ENCODE data around the gene WWOX. TPM values are rescaled to one million over a fixed set of nuclear protein-coding genes. Genes with fewer than 3 reads are reported as not detected.

Gene WWOX
- total and polyA plus RNA-seq, 2 of the 13 experiments (the other 11 are each of a cell fraction or from before 2014, with no cell fraction given), result 9.1 to 37.4 TPM

- TF ChIP-seq GABPB1 (CRISPR knock-in tag; IDR thresholded peaks at IDR 0.05) (no peak), HNRNPH1 (optimal IDR thresholded peaks at IDR 0.05; ENCODE audit: low read depth, low read length) (no peak), ZFP36L1 (CRISPR knock-in tag; IDR thresholded peaks at IDR 0.05) (no peak), RCOR2 (CRISPR knock-in tag; IDR thresholded peaks at IDR 0.05) (0 out of 2 replicates have a peak, but pooled peaks have one; percentile 11), HOXA3 (CRISPR knock-in tag; IDR thresholded peaks at IDR 0.05) (no peak), ZNF574 (CRISPR knock-in tag; IDR thresholded peaks at IDR 0.05) (no peak), GTF3A (CRISPR knock-in tag; conservative IDR thresholded peaks at IDR 0.05) (no peak), ZFP62 (CRISPR knock-in tag; IDR thresholded peaks at IDR 0.05) (no peak), ZNF878 (CRISPR knock-in tag; IDR thresholded peaks at IDR 0.05) (no peak), ZNF670 (CRISPR knock-in tag; IDR thresholded peaks at IDR 0.05; ENCODE audit: borderline replicate concordance) (no peak), ZNF558 (CRISPR knock-in tag; IDR thresholded peaks at IDR 0.05; ENCODE audit: borderline replicate concordance) (no peak), ZNF512 (CRISPR knock-in tag; IDR thresholded peaks at IDR 0.05) (no peak), MEIS1 (CRISPR knock-in tag; IDR thresholded peaks at IDR 0.05; ENCODE audit: borderline replicate concordance) (no peak), HIVEP1 (CRISPR knock-in tag; IDR thresholded peaks at IDR 0.05) (no peak), NONO (IDR thresholded peaks at IDR 0.05) (no peak), NONO (CRISPR knock-in tag; conservative IDR thresholded peaks at IDR 0.05) (no peak; the same call in 1 of the 2 replicates), SNAPC5 (CRISPR knock-in tag; IDR thresholded peaks at IDR 0.05; ENCODE audit: borderline replicate concordance) (no peak), ZFP41 (CRISPR knock-in tag; IDR thresholded peaks at IDR 0.05; ENCODE audit: borderline replicate concordance) (no peak), PPARG (CRISPR knock-in tag; conservative IDR thresholded peaks at IDR 0.05) (peak; percentile 96), REPIN1 (CRISPR knock-in tag; IDR thresholded peaks at IDR 0.05; ENCODE audit: borderline replicate concordance, low read depth) (peak; percentile 16; the same call in 1 of the 2 replicates), EP300 (IDR thresholded peaks at IDR 0.05; ENCODE audit: low read depth in 2 of 2, low read length in 2 of 2) (peak in 1 of 2 experiments; percentile 92; a peak in 2 of 4 replicates), EP300 (CRISPR knock-in tag; IDR thresholded peaks at IDR 0.05; ENCODE audit: borderline replicate concordance) (no peak), ZFYVE20 (CRISPR knock-in tag; IDR thresholded peaks at IDR 0.05; ENCODE audit: borderline replicate concordance, low read depth) (no peak), GLMP (CRISPR knock-in tag; IDR thresholded peaks at IDR 0.05; ENCODE audit: borderline replicate concordance) (no peak), KMT2B (CRISPR knock-in tag; IDR thresholded peaks at IDR 0.05) (no peak), DR1 (CRISPR knock-in tag; IDR thresholded peaks at IDR 0.05) (no peak), FOXA1 (IDR thresholded peaks at IDR 0.05) (peak; percentile 98), FOXA1 (CRISPR knock-in tag; IDR thresholded peaks at IDR 0.05) (peak; percentile 97)
Measured at GRCh38 chr16:78133919-78134318, 34.5 kb downstream of the WWOX start (continued).
